AG09319 (cell line): ENCODE results near the gene RGS9.
"Not testable (repeated sequence)": the region's sequence is repeated elsewhere in the genome, so short reads cannot be mapped to it uniquely, and the experiment has no call there.

Experiments
- DNase-seq: peaks from one replicate; pipeline ENCODE4 v3.0.0-alpha.2; 2010; ENCODE audit warnings: low read depth; ENCODE audit errors: extremely low read depth
- TF ChIP-seq, protein P1 (sequence below): IDR thresholded peaks from 2 replicates; pipeline ENCODE4 v1.5.1; 2011; ENCODE audit warnings: low read depth, mild to moderate bottlenecking, inconsistent platforms, low read length, moderate library complexity

Gene RGS9

DNA sequence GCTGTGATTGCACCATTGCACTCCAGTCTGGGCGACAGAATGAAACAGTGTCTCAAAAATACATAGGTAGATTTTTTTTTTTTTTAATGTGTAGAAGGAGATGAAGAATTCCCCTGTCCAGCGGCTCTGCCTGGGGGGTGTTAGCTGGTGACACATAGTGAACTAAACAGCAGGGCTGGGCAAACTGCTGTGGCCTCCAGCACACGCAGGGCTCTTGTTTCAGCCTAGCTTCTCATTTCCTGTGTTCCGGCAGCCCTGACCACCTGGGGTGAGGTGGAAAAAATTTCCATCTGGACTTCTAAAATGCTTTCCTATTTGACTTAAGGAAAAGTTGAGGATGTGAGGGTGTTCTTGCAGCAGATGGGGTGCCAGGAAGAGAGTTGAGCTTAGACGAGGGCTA lies 33.3 kb upstream of the RGS9 start:
- no peak for DNase-seq
- TF ChIP-seq, protein P1, sequence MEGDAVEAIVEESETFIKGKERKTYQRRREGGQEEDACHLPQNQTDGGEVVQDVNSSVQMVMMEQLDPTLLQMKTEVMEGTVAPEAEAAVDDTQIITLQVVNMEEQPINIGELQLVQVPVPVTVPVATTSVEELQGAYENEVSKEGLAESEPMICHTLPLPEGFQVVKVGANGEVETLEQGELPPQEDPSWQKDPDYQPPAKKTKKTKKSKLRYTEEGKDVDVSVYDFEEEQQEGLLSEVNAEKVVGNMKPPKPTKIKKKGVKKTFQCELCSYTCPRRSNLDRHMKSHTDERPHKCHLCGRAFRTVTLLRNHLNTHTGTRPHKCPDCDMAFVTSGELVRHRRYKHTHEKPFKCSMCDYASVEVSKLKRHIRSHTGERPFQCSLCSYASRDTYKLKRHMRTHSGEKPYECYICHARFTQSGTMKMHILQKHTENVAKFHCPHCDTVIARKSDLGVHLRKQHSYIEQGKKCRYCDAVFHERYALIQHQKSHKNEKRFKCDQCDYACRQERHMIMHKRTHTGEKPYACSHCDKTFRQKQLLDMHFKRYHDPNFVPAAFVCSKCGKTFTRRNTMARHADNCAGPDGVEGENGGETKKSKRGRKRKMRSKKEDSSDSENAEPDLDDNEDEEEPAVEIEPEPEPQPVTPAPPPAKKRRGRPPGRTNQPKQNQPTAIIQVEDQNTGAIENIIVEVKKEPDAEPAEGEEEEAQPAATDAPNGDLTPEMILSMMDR = no peak

DNA sequence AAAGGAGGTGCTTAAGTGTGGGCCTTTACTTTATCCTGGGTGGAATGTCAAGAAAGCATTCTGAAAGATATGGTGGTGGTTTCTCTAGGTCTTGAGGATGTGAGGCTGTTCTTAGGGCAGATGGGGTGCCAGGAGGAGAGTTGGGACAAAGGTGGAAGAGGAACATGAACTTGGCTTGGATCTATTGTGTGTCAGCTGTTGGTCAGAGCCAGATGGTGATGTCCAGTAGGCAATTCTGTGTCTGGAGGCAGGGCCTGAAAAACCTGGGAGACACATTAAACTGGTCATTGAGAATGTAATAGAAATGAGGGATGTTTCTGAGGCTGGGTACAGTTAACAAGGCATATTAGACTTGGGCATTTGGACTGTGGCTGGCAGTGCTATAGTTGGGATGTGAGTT lies 32.6 kb upstream of the RGS9 start:
- TF ChIP-seq, protein P1 = no peak
- DNase-seq = no peak

DNA sequence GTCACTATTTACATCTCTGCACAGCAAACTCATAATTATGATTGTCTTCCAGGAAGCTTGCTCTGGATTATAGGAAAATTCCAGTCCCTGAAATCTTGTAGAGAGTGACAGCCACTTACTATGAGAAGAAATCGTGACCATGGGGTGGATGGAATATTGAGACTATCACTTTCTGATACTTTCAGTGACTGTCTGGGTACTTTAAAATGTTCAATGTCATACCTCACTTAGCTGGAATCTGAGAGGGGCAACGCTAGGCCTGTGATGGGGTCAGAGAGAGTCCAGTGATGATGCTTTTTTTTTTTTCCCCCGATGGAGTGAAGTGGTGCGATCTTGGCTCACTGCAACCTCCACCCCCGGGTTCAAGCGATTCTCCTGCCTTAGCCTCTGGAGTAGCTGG lies 32.2 kb upstream of the RGS9 start:
- TF ChIP-seq, protein P1 = no peak
- no peak for DNase-seq

DNA sequence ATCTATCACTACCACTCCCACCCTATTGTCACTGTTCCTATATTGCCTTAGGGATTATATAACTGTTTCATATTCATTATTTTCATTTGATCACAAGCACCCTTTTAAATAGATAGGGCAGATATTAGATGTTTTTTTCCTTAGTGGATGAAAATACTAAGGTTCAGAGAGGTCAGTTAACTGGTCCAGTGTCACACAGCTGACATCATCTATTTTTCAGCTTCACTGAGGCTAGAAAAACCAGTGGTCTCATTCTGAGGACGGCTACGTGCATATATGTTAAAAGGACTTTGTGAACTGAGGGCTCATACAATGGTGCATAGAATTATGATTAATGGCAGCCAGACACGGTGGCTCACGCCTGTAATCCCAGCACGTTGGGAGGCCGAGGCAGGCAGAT lies 29.0 kb upstream of the RGS9 start:
- no peak for DNase-seq
- TF ChIP-seq, protein P1 = no peak

DNA sequence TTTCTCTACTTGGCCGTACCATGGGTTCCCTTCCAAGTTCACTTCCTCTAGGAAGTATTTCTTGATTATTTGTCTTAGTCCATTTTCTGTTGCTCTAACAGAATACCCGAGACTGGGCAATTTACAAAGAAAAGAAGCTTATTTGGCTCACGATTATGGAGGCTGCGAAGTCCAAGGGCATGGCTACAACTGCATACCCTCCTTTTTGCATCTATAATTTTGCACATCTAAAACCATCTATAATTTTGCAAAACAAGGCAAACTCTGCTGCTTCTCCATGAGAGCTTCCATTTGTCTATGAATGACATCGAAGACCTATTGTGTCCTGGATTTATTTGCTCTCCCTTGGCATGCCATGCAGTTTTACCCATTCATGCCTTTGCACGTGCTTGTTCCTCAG lies 27.6 kb upstream of the RGS9 start:
- DNase-seq = no peak
- TF ChIP-seq, protein P1 = no peak

DNA sequence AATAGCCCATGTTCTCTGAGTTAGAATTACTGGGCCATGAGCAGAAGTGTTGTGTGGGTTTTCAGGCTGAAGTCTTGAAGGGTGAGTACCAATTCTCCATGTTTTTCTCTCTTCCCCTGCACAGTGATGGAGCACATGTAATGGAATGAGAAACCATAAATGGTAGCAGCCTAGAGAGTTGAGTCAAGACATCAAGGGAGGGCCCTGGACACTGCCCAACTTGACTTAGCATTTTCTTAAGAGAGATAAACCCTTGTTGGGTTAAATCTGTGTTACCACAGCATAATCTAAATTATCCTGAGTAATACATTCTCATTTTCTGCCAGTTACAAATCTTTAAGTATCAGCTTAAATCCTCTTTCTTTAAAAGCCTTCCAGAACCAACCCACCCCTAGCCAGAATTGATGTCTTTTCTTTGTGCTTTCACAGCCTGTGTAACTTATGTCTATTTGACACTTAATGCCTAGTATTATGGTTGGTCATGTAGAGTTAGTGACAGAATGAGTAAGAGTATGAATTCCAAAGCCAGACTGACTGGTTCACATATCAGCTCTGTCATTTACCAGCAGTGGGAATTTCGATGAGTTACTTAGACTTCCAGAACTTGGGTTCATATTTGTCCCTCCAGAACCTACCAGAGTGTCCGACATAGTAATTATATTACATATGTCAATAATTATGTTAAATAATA lies 27.0 kb upstream of the RGS9 start:
- DNase-seq = no peak
- TF ChIP-seq, protein P1 = no peak

DNA sequence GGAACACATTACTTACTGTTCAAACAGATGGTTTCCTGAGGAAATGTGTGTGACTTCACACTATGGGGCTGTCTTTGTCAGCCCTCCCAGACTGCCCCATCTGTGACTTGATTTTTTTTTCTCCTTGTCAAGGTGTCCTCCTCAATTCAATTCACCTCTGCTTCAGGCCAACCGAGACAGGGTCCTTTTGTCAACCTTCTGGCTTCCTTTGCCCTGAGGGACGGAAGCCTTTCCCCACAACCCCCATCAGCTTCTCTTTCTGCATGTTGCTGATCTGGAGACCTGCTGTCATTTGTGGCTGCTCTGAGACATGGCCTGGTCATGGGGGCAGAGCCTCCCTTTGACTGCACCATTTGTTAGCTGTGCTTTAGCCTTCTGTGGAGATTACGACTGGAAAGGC lies 21.3 kb upstream of the RGS9 start:
- no peak for DNase-seq
- TF ChIP-seq, protein P1 = no peak

DNA sequence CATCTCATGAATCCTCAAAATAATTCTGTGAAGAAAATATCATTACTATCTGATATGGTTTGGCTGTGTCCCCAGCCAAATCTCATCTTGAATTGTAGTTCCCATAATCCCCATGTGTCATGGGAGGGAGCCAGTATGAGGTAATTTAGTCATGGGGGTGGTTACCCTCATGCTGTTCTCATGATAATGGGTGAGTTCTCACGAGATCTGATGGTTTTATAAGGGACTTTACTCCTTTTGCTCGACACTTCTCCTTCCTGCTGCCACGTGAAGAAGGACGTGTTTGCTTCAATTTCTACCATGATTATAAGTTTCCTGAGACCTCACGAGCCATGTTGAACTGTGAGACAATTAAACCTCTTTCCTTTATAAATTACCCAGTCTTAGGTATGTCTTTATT lies 20.7 kb upstream of the RGS9 start:
- DNase-seq = not testable (repeated sequence)
